Endometrial microvascular endothelial cells (primary cell): ENCODE data around the gene SMIM27. TPM values are rescaled to one million over a fixed set of nuclear protein-coding genes. Genes with fewer than 3 reads are reported as not detected.
"Not testable (repeated sequence)": the region's sequence is repeated elsewhere in the genome, so short reads cannot be mapped to it uniquely, and the experiment has no call there.

ENCODE experiments used
- in situ Hi-C: cut with HindIII; loops from 2 replicates; pipeline ENCODE4 v1.10.0; 2017; ENCODE audit warnings: low sequenced_read_pairs, low pct_unique_long_range_greater_than_20kb; ENCODE audit errors: inconsistent ontology term
- total RNA-seq: library from RNA; depleted of rRNA; stranded (reverse); fragments of >200 nt; gene quantifications from one replicate; pipeline ENCODE4 v1.2.3, GENCODE V29; 2015; ENCODE audit errors: inconsistent ontology term

SMIM27 gene
- total RNA-seq, result 3.4 TPM

- in situ Hi-C loops, result no loop called here
These were observed at the start of gene SMIM27, which contains the start of gene TOPORS for GRCh38 chr9:32552172-32552872. SMIM27 (plus strand) TSS chr9:32552327; CDS start chr9:32552435, 108 bp downstream. TOPORS (minus strand) TSS chr9:32552586; CDS start chr9:32552436, 150 bp downstream.

GRCh38 chr9:32502464-32502863, 49.7 kb upstream of the SMIM27 start:
- in situ Hi-C loops, result no loop called here

GRCh38 chr9:32503008-32503407, 49.1 kb upstream of the SMIM27 start:
- in situ Hi-C loops, result no loop called here

- in situ Hi-C loops, result no loop called here
These were observed 43.4 kb upstream of the SMIM27 start for GRCh38 chr9:32508728-32509127.

- in situ Hi-C loops, result no loop called here
These were observed 35.9 kb upstream of the SMIM27 start for GRCh38 chr9:32516241-32516640.

GRCh38 chr9:32518276-32518675, 33.9 kb upstream of the SMIM27 start:
- in situ Hi-C loops, result no loop called here

- in situ Hi-C loops, result no loop called here
These were observed 28.2 kb upstream of the SMIM27 start for GRCh38 chr9:32523910-32524309.

GRCh38 chr9:32524558-32524891, 27.6 kb upstream of the SMIM27 start:
- in situ Hi-C loops, result not testable (repeated sequence)

GRCh38 chr9:32524892-32525708, 27.0 kb upstream of the SMIM27 start:
- in situ Hi-C loops, result no loop called here

- in situ Hi-C loops, result no loop called here
These were observed 26.5 kb upstream of the SMIM27 start for GRCh38 chr9:32525709-32526030.

- in situ Hi-C loops, result no loop called here
These were observed 26.0 kb upstream of the SMIM27 start, which contains the start of gene RIGI for GRCh38 chr9:32526041-32526706. RIGI (minus strand) TSS chr9:32526196; CDS start chr9:32526166, 30 bp downstream.

- in situ Hi-C loops, result no loop called here
These were observed 25.4 kb upstream of the SMIM27 start for GRCh38 chr9:32526707-32527048.

- in situ Hi-C loops, result no loop called here
These were observed 18.8 kb upstream of the SMIM27 start for GRCh38 chr9:32533336-32533735.

- in situ Hi-C loops, result no loop called here
These were observed 18.3 kb upstream of the SMIM27 start for GRCh38 chr9:32533816-32534215.

GRCh38 chr9:32543047-32543446, 9.1 kb upstream of the SMIM27 start:
- in situ Hi-C loops, result no loop called here

- in situ Hi-C loops, result no loop called here
These were observed 6.2 kb upstream of the SMIM27 start for GRCh38 chr9:32545884-32546283.

GRCh38 chr9:32548213-32548612, 3.9 kb upstream of the SMIM27 start:
- in situ Hi-C loops, result not testable (repeated sequence)

- in situ Hi-C loops, result no loop called here
These were observed 2.0 kb upstream of the SMIM27 start for GRCh38 chr9:32550150-32550561.

- in situ Hi-C loops, result no loop called here
These were observed 1.4 kb upstream of the SMIM27 start for GRCh38 chr9:32550562-32551275.
